NCI-H1105 (cell line): ENCODE measurements around the gene CAPRIN2.

Experiments
- DNase-seq: peaks from one replicate; lab custom pipeline; 2025; lab: John Stamatoyannopoulos, UW

Gene CAPRIN2

GRCh38 chr12:30698346-30698745 is 56.4 kb downstream of the CAPRIN2 start:
- no peak for DNase-seq

GRCh38 chr12:30696943-30697342 is 57.8 kb downstream of the CAPRIN2 start:
- no peak for DNase-seq

GRCh38 chr12:30696486-30696885 is 58.3 kb downstream of the CAPRIN2 start:
- DNase-seq = no peak

GRCh38 chr12:30696103-30696408 is 58.7 kb downstream of the CAPRIN2 start:
- no peak for DNase-seq

GRCh38 chr12:30695199-30696102 is 59.3 kb downstream of the CAPRIN2 start, which contains the start of gene IPO8:
TSS of gene IPO8 (minus strand) at chr12:30695869. CDS start at chr12:30695647, 222 bp downstream.
- peak; percentile 93 for DNase-seq

GRCh38 chr12:30694412-30695198 is 60.1 kb downstream of the CAPRIN2 start:
- peak; percentile 67 for DNase-seq

GRCh38 chr12:30692470-30692869 is 62.3 kb downstream of the CAPRIN2 start:
- no peak for DNase-seq

GRCh38 chr12:30691122-30691879 is 63.5 kb downstream of the CAPRIN2 start:
- no peak for DNase-seq

GRCh38 chr12:30687265-30687986 is 67.3 kb downstream of the CAPRIN2 start:
- no peak for DNase-seq

GRCh38 chr12:30679241-30679640 is 75.5 kb downstream of the CAPRIN2 start:
- no peak for DNase-seq

- DNase-seq = no peak
Measured at GRCh38 chr12:30678221-30678620, 76.5 kb downstream of the CAPRIN2 start.

- DNase-seq = no peak
Measured at GRCh38 chr12:30661210-30661609, 93.5 kb downstream of the CAPRIN2 start.
